K562 (cell line): Measurements from ENCODE around the gene KCTD11. TPM values are rescaled to one million over a fixed set of nuclear protein-coding genes. Genes with fewer than 3 reads are reported as not detected.

ENCODE experiments used
- ATAC-seq: fragments of 200-7000 bp; cut with Tn5 transposase; 3 replicates; pipeline ENCODE4 v1.9.1; 2020; ENCODE audit warnings: moderate library complexity
- BruUV-seq: library from RNA; stranded (reverse); fragments of 400-500 nt; replicated peaks from 2 replicates; lab custom pipeline; 2021; lab: Mats Ljungman, UMichigan
- CTCF ChIA-PET: fragments of 300-600 bp; formaldehyde crosslinking; extraction: SDS; loops from one replicate; lab custom pipeline; 2021; ENCODE audit warnings: low intra/inter-chr PET ratio; lab: Yijun Ruan, JAX
- POLR2A ChIA-PET: fragments of 300-600, 350-650 bp; sonication (Branson Sonifier 250); formaldehyde crosslinking; extraction: SDS; loops from one replicate; lab custom pipeline; 2021; ENCODE audit warnings: antibody characterized with exemption, inconsistent platforms; lab: Yijun Ruan, JAX
- DNase-seq, 4 experiments: peaks; one replicate each; pipeline versions ENCODE4 v3.0.0 to v3.0.0-alpha.2; 2011 to 2018; ENCODE audit warnings: low spot score in 3 of 4, mixed read lengths in 3 of 4; ENCODE audit errors: extremely low read depth in 1 of 4
- FAIRE-seq: peaks from 2 replicates; lab custom pipeline; 2011; peaks lifted over from hg19 to GRCh38; lab: Jason Lieb, UNC
- H2AFZ ChIP-seq: 2 replicates; pipeline ENCODE4 v1.6.0; 2011; ENCODE audit warnings: low read depth, low read length, control low read depth, inconsistent platforms
- H3K27ac ChIP-seq: fragments of 200-600 bp; 3 replicates; pipeline ENCODE4 v1.8.0; 2011; ENCODE audit warnings: low read depth, mild to moderate bottlenecking, control low read depth, inconsistent platforms, low read length, moderate library complexity, mixed read lengths; ENCODE audit errors: extremely low read depth
- H3K27me3 ChIP-seq, 2 experiments: fragments of 300-600 bp in 1 of 2; 2 replicates in 1 of 2; 3 replicates in 1 of 2; pipeline versions ENCODE4 v1.6.0 to v1.8.0; 2011; ENCODE audit warnings: inconsistent platforms in 2 of 2, low read length in 2 of 2, mild to moderate bottlenecking in 1 of 2, mixed read lengths in 1 of 2, moderate library complexity in 1 of 2; ENCODE audit not compliant: control insufficient read depth in 2 of 2, insufficient read depth in 2 of 2
- H3K36me3 ChIP-seq: fragments of 300-600 bp; 3 replicates; pipeline ENCODE4 v1.8.0; 2011; ENCODE audit warnings: mild to moderate bottlenecking, low read length, inconsistent platforms; ENCODE audit not compliant: control insufficient read depth, insufficient read depth
- H3K4me1 ChIP-seq, 2 experiments: fragments of 200-600 bp in 1 of 2; replicated peaks in 1 of 2; 2 replicates in 1 of 2; 3 replicates in 1 of 2; pipeline versions ENCODE4 v1.5.1 to v1.8.0; 2011; ENCODE audit warnings: inconsistent platforms in 2 of 2, low read length in 2 of 2, mild to moderate bottlenecking in 1 of 2, mixed read lengths in 1 of 2, moderate library complexity in 1 of 2; ENCODE audit not compliant: control insufficient read depth in 2 of 2, insufficient read depth in 2 of 2
- H3K4me2 ChIP-seq: 2 replicates; pipeline ENCODE4 v1.6.1; 2011; ENCODE audit warnings: low read length, control low read depth, inconsistent platforms, mixed read lengths; ENCODE audit not compliant: insufficient read depth
- H3K4me3 ChIP-seq: fragments of 200-600 bp; sonication (generic), shearing (Covaris generic); 2 replicates; pipeline ENCODE4 v1.5.1; 2016; ENCODE audit warnings: control low read depth, inconsistent platforms
- H3K79me2 ChIP-seq: fragments of 200-600 bp; 3 replicates; pipeline ENCODE4 v1.8.0; 2011; ENCODE audit warnings: low read length, inconsistent platforms; ENCODE audit not compliant: control insufficient read depth, insufficient read depth
- H3K9ac ChIP-seq, 2 experiments: 2 replicates each; pipeline versions ENCODE4 v1.6.0 to v1.6.1; 2011; ENCODE audit warnings: low read depth in 2 of 2, low read length in 2 of 2, control low read depth in 1 of 2, inconsistent platforms in 1 of 2, mild to moderate bottlenecking in 1 of 2, mixed read lengths in 1 of 2; ENCODE audit not compliant: insufficient read depth in 1 of 2
- H3K9me1 ChIP-seq: one replicate; pipeline ENCODE4 v1.6.0; 2011; ENCODE audit warnings: inconsistent platforms, mild to moderate bottlenecking, low read length, moderate library complexity; ENCODE audit not compliant: control insufficient read depth, insufficient read depth
- H3K9me3 ChIP-seq: replicated peaks from 2 replicates; pipeline ENCODE4 v1.5.1; 2011; ENCODE audit warnings: low read depth, low read length, inconsistent platforms; ENCODE audit not compliant: control insufficient read depth, insufficient read depth
- H4K20me1 ChIP-seq: replicated peaks from 2 replicates; pipeline ENCODE4 v1.6.1; 2011; ENCODE audit warnings: low read length, inconsistent platforms, mixed read lengths; ENCODE audit not compliant: control insufficient read depth, insufficient read depth
- ELF1 ChIP-seq: fragments of 200-800 bp; sonication (Bioruptor generic); IDR thresholded peaks from 2 replicates; pipeline ENCODE4 v1.6.1; 2016; ENCODE audit warnings: missing genetic modification characterization, missing compliant biosample characterization
- FOXJ2 ChIP-seq: fragments of 200-800 bp; sonication (Bioruptor generic); IDR thresholded peaks from 2 replicates; pipeline ENCODE4 v1.6.1; 2016; ENCODE audit warnings: missing genetic modification characterization, missing compliant biosample characterization
- PHB ChIP-seq: fragments of 250-450 bp; sonication (Bioruptor Pico); IDR thresholded peaks from 2 replicates; pipeline ENCODE4 v1.5.0; 2021
- POLR2A ChIP-seq: fragments of 450-650 bp; conservative IDR thresholded peaks from 2 replicates; pipeline ENCODE4 v1.6.1; 2016
- RERE ChIP-seq: sonication (generic); formaldehyde crosslinking; IDR thresholded peaks from 2 replicates; pipeline ENCODE4 v1.8.0; 2023; ENCODE audit warnings: missing genetic modification reagents, mild to moderate bottlenecking, borderline replicate concordance
- RNF2 ChIP-seq: sonication (generic); IDR thresholded peaks from 2 replicates; pipeline ENCODE4 v1.6.1; 2016
- SIN3A ChIP-seq, 2 experiments: fragments of 150-350 bp in 1 of 2; IDR thresholded peaks; 2 replicates each; pipeline ENCODE4 v1.6.1; 2011 to 2016; ENCODE audit warnings: borderline replicate concordance in 2 of 2, low read depth in 2 of 2, low read length in 2 of 2, mild to moderate bottlenecking in 2 of 2, moderate library complexity in 2 of 2; ENCODE audit not compliant: control insufficient read depth in 1 of 2
- SNRNP70 ChIP-seq: fragments of 200-400 bp; formaldehyde crosslinking; optimal IDR thresholded peaks from 2 replicates; pipeline ENCODE3; 2017; ENCODE audit warnings: low read depth, low read length
- ZNF347 ChIP-seq: fragments of 450-650 bp; formaldehyde crosslinking; IDR thresholded peaks from 2 replicates; pipeline ENCODE4 v1.4.0; 2020; ENCODE audit warnings: low read depth, mild to moderate bottlenecking, moderate library complexity
- WGBS: fragments of 100-300 bp; shearing (Covaris generic); methylation state at CpG from one replicate; pipeline ENCODE4 v1.1.6; 2016; ENCODE audit warnings: low coverage, mixed read lengths; ENCODE audit not compliant: insufficient coverage; ENCODE audit errors: missing lambda C conversion rate; 5-methylcytosine and 5-hydroxymethylcytosine counted together
- in situ Hi-C: fragments of 300-500 bp; cut with MboI; formaldehyde crosslinking; loops from 4 replicates; pipeline ENCODE4 v1.15.0; 2018; ENCODE audit warnings: inconsistent platforms, mixed read lengths
- intact Hi-C: fragments of 100-400 bp; cut with micrococcal nuclease; formaldehyde crosslinking; loops from 2 replicates; pipeline ENCODE4 v1.14.2; 2022
- polyA plus RNA-seq, 8 experiments: library from polyadenylated mRNA; depleted of rRNA in 4 of 8; stranded (reverse) in 5 of 8; unstranded in 3 of 8; fragments of >200 nt; fragmentation: Nextera tagmentation in 2 of 8; fragmentation: Illumina TruSeq in 1 of 8; extraction: Ambion mirVana in 2 of 8; extraction: Trizol in 1 of 8; gene quantifications; 2 replicates each; pipeline versions ENCODE4 v1.2.1 to v1.2.3, GENCODE V29; 2011 to 2014; ENCODE audit warnings: inconsistent platforms in 1 of 8, missing spikeins in 1 of 8
- total RNA-seq, 7 experiments: library from RNA; depleted of rRNA in 6 of 7; stranded (reverse); fragments of >200 nt in 6 of 7; fragmentation: Illumina TruSeq in 2 of 7; extraction: Trizol in 2 of 7; gene quantifications; 2 replicates each; pipeline versions ENCODE4 v1.2.1 to v1.2.3, GENCODE V29; 2011 to 2021; ENCODE audit warnings: low replicate concordance in 1 of 7

The KCTD11 gene
- total and polyA plus RNA-seq, 9 of the 15 experiments (the other 6 are each of a cell fraction or from before 2014, with no cell fraction given), result 0.01 to 3.2 (median 2.5) TPM; not detected in 1

GRCh38 chr17:7309628-7310027 lies 42.3 kb upstream of the KCTD11 start:
- H3K9me1 ChIP-seq, result peaks cover 11% of the 10 kb centered on the region
- H3K9me3 ChIP-seq, result no peaks in the 10 kb centered on the region
- peak overlapping the region; percentile 97 for H3K4me2 ChIP-seq
- peak overlapping the region; percentile 96; the same call in 1 of the 2 replicates for H3K4me3 ChIP-seq
- H3K27me3 ChIP-seq, result no peaks in the 10 kb centered on the region
- H3K79me2 ChIP-seq, result peaks cover 51% of the 10 kb centered on the region
- intact Hi-C loops (no loop called here), in situ Hi-C loops (no loop called here)
- no TSS peak for BruUV-seq
- ChIA-PET CTCF (no interaction called here), POLR2A (interaction anchor here (0.6 to 1.6 kb wide), 4 partner anchors 23 to 67 kb away, joined by 3 to 5 read pairs (median 3); no protein-coding TSS in a partner anchor)
- peak overlapping the region; percentile 44 to 50; a peak in 3 of 4 replicates for H3K9ac ChIP-seq
- TF ChIP-seq FOXJ2 (tag) (no peak), SIN3A (IDR thresholded peaks at IDR 0.05; ENCODE audit: borderline replicate concordance in 2 of 2, control insufficient read depth in 1 of 2, low read depth in 2 of 2, low read length in 2 of 2) (0 out of 4 replicates have a peak, but pooled peaks of 1 of the 2 experiments have one; percentile 10)
- FAIRE-seq (no peak), ATAC-seq (no peak), DNase-seq (no peak)
- H3K4me1 ChIP-seq, result peaks cover 23 to 25% of the 10 kb centered on the region in 2 experiments
- H3K27ac ChIP-seq, result peak overlapping the region; percentile 93
- H3K36me3 ChIP-seq, result peaks cover 58% of the 10 kb centered on the region
- WGBS, result 40% methylated on average over 12 of the region's 12 CpGs
- no peak overlapping the region for H2AFZ ChIP-seq
- peaks cover 40% of the 10 kb centered on the region for H4K20me1 ChIP-seq

- in situ Hi-C loops, result no loop called here
- Histone ChIP-seq H3K9me1 (peaks cover 11% of the 10 kb centered on the region), H3K36me3 (peaks cover 65% of the 10 kb centered on the region), H3K4me2 (no peak overlapping the region), H3K9me3 (no peaks in the 10 kb centered on the region), H4K20me1 (peaks cover 40% of the 10 kb centered on the region), H3K27ac (peak overlapping the region; percentile 44; the same call in 2 of the 3 replicates), H2AFZ (no peak overlapping the region), H3K4me3 (no peak overlapping the region), H3K9ac (peak overlapping the region in 1 of 2 experiments; percentile 28; a peak in 2 of 4 replicates), H3K79me2 (peaks cover 54% of the 10 kb centered on the region), H3K4me1 (peaks cover 22 to 32% of the 10 kb centered on the region in 2 experiments), H3K27me3 (no peaks in the 10 kb centered on the region)
- WGBS, result 85% methylated on average over 3 of the region's 7 CpGs
- ATAC-seq (no peak), FAIRE-seq (no peak), DNase-seq (no peak)
- no TSS peak for BruUV-seq
- ChIA-PET CTCF (no interaction called here), POLR2A (no interaction called here)
- intact Hi-C loops, result no loop called here
- TF ChIP-seq RERE (CRISPR knock-in tag) (no peak), RNF2 (no peak), ELF1 (tag) (no peak), SNRNP70 (no peak), POLR2A (peak; percentile 32; the same call in 1 of the 2 replicates), ZNF347 (CRISPR knock-in tag) (no peak), PHB (CRISPR knock-in tag) (no peak)
Measured at GRCh38 chr17:7311110-7311705, 40.8 kb upstream of the KCTD11 start.
